Neural progenitor cell (in vitro differentiated cells): Measurements from ENCODE around the gene VSIG1. TPM values are rescaled to one million over a fixed set of nuclear protein-coding genes. Genes with fewer than 3 reads are reported as not detected.

Source experiments
- DNase-seq: peaks from one replicate; pipeline ENCODE4 v3.0.0-alpha.2; 2016; ENCODE audit warnings: low spot score
- H2AFZ ChIP-seq: fragments of 200-600 bp; sonication (generic); replicated peaks from 2 replicates; pipeline ENCODE4 v1.6.1; 2016; ENCODE audit warnings: antibody characterized with exemption
- H3F3A ChIP-seq: fragments of 200-600 bp; sonication (generic); 2 replicates; pipeline ENCODE4 v1.6.1; 2016; ENCODE audit warnings: antibody characterized with exemption, low read depth
- H3K27ac ChIP-seq: fragments of 200-600 bp; sonication (generic); 2 replicates; pipeline ENCODE4 v1.5.1; 2016; ENCODE audit warnings: mild to moderate bottlenecking
- H3K27me3 ChIP-seq: fragments of 200-600 bp; sonication (generic); 2 replicates; pipeline ENCODE4 v1.6.1; 2016; ENCODE audit warnings: mild to moderate bottlenecking, moderate library complexity
- H3K36me3 ChIP-seq: fragments of 200-600 bp; sonication (generic); 2 replicates; pipeline ENCODE4 v1.5.1; 2016
- H3K4me1 ChIP-seq: fragments of 200-600 bp; sonication (generic); 2 replicates; pipeline ENCODE4 v1.6.1; 2016; ENCODE audit warnings: mixed run types
- H3K4me2 ChIP-seq: fragments of 200-600 bp; sonication (generic); 2 replicates; pipeline ENCODE4 v1.6.1; 2016
- H3K4me3 ChIP-seq: fragments of 200-600 bp; sonication (generic); 2 replicates; pipeline ENCODE4 v1.5.1; 2016
- H3K79me2 ChIP-seq: fragments of 200-600 bp; sonication (generic); 2 replicates; pipeline ENCODE4 v1.6.1; 2016; ENCODE audit warnings: low read depth
- H3K9ac ChIP-seq: fragments of 200-600 bp; sonication (generic); 2 replicates; pipeline ENCODE4 v1.6.1; 2016
- H3K9me3 ChIP-seq: fragments of 200-600 bp; sonication (generic); 2 replicates; pipeline ENCODE4 v1.5.1; 2016; ENCODE audit warnings: low read depth
- H4K20me1 ChIP-seq: fragments of 200-600 bp; sonication (generic); 2 replicates; pipeline ENCODE4 v1.6.1; 2016; ENCODE audit warnings: low read depth
- H3K27ac Mint-ChIP-seq: 3 replicates; pipeline ENCODE4 v1.8.0; 2021; ENCODE audit warnings: mixed read lengths
- H3K27me3 Mint-ChIP-seq: 2 replicates; pipeline ENCODE4 v1.8.0; 2022; ENCODE audit warnings: low read depth, mild to moderate bottlenecking, inconsistent platforms, moderate library complexity, mixed read lengths; ENCODE audit not compliant: insufficient read depth
- H3K36me3 Mint-ChIP-seq: 3 replicates; pipeline ENCODE4 v1.8.0; 2021; ENCODE audit warnings: mixed read lengths
- H3K4me1 Mint-ChIP-seq: 3 replicates; pipeline ENCODE4 v1.8.0; 2021; ENCODE audit warnings: mixed read lengths
- H3K4me3 Mint-ChIP-seq: 3 replicates; pipeline ENCODE4 v1.8.0; 2021; ENCODE audit warnings: mild to moderate bottlenecking, moderate library complexity, mixed read lengths
- H3K9me3 Mint-ChIP-seq: 3 replicates; pipeline ENCODE4 v1.8.0; 2020; ENCODE audit warnings: mixed read lengths
- CTCF ChIP-seq: fragments of 200-600 bp; sonication (generic); IDR thresholded peaks from 2 replicates; pipeline ENCODE4 v1.5.1; 2017; ENCODE audit warnings: antibody characterized with exemption, mild to moderate bottlenecking
- EZH2 ChIP-seq: fragments of 200-600 bp; sonication (generic); IDR thresholded peaks from 2 replicates; pipeline ENCODE4 v1.6.1; 2017; ENCODE audit warnings: antibody characterized with exemption, mild to moderate bottlenecking, moderate library complexity
- EZH2phosphoT487 ChIP-seq: fragments of 200-600 bp; sonication (generic); IDR thresholded peaks from 2 replicates; pipeline ENCODE4 v1.6.1; 2017; ENCODE audit warnings: antibody characterized with exemption
- total RNA-seq: library from RNA; depleted of rRNA; stranded (reverse); fragments of >200 nt; gene quantifications from 2 replicates; pipeline ENCODE4 v1.2.3, GENCODE V29; 2015; ENCODE audit warnings: low replicate concordance

Gene VSIG1
- 0.15 and 0.22 TPM in 2 replicates for total RNA-seq

GRCh38 chrX:108044554-108045256 lies at the start of gene VSIG1:
Gene VSIG1, plus strand, starts transcription at chrX:108045065. Its CDS starts 66 bp downstream, at chrX:108045131.
- TF ChIP-seq EZH2phosphoT487 (no peak), EZH2 (no peak), CTCF (no peak)
- no peaks in the 10 kb centered on the region for H3K4me1 Mint-ChIP-seq
- H3K4me2 ChIP-seq: no peak within 1 kb of the TSS
- H3K79me2 ChIP-seq: no peaks in the 10 kb centered on the region
- H3F3A ChIP-seq: no peaks in the 10 kb centered on the region
- no peaks in the 10 kb centered on the region for H3K36me3 ChIP-seq
- H3K9me3 Mint-ChIP-seq: no peaks in the 10 kb centered on the region
- H3K36me3 Mint-ChIP-seq: no peaks in the 10 kb centered on the region
- H3K4me3 Mint-ChIP-seq: no peak within 1 kb of the TSS
- no peak within 1 kb of the TSS for H3K4me3 ChIP-seq
- H3K27ac ChIP-seq: no peak within 1 kb of the TSS
- H3K27me3 ChIP-seq: no peaks in the 10 kb centered on the region
- no peaks in the 10 kb centered on the region for H4K20me1 ChIP-seq
- H3K27ac Mint-ChIP-seq: no peak within 1 kb of the TSS
- H3K27me3 Mint-ChIP-seq: no peaks in the 10 kb centered on the region
- no peak within 1 kb of the TSS for H2AFZ ChIP-seq
- no peaks in the 10 kb centered on the region for H3K4me1 ChIP-seq
- no peak within 1 kb of the TSS for H3K9ac ChIP-seq
- no peak for DNase-seq
- no peaks in the 10 kb centered on the region for H3K9me3 ChIP-seq

GRCh38 chrX:107996124-107996523 lies 48.7 kb upstream of the VSIG1 start:
- Histone ChIP-seq H3K36me3 (no peaks in the 10 kb centered on the region), H2AFZ (no peak overlapping the region), H4K20me1 (no peaks in the 10 kb centered on the region), H3K27me3 (no peaks in the 10 kb centered on the region), H3K79me2 (no peaks in the 10 kb centered on the region), H3K4me1 (no peaks in the 10 kb centered on the region), H3K4me3 (no peak overlapping the region), H3K9me3 (no peaks in the 10 kb centered on the region), H3K4me2 (no peak overlapping the region), H3K9ac (no peak overlapping the region), H3F3A (no peaks in the 10 kb centered on the region), H3K27ac (no peak overlapping the region)
- H3K4me3 Mint-ChIP-seq: no peak overlapping the region
- no peaks in the 10 kb centered on the region for H3K36me3 Mint-ChIP-seq
- H3K27me3 Mint-ChIP-seq: peaks cover 5% of the 10 kb centered on the region
- no peak for DNase-seq
- no peak overlapping the region for H3K27ac Mint-ChIP-seq
- H3K9me3 Mint-ChIP-seq: peaks cover 5% of the 10 kb centered on the region
- TF ChIP-seq EZH2 (no peak), CTCF (no peak)
- H3K4me1 Mint-ChIP-seq: no peaks in the 10 kb centered on the region

GRCh38 chrX:108000751-108001150 lies 44.1 kb upstream of the VSIG1 start:
- DNase-seq: no peak
- Mint-ChIP-seq H3K9me3 (peaks cover 7% of the 10 kb centered on the region), H3K4me1 (no peaks in the 10 kb centered on the region), H3K36me3 (no peaks in the 10 kb centered on the region), H3K27ac (no peak overlapping the region), H3K4me3 (no peak overlapping the region), H3K27me3 (peaks cover 5% of the 10 kb centered on the region)
- Histone ChIP-seq H3K4me2 (no peak overlapping the region), H3K27ac (no peak overlapping the region), H2AFZ (no peak overlapping the region), H4K20me1 (no peaks in the 10 kb centered on the region), H3K36me3 (no peaks in the 10 kb centered on the region), H3K27me3 (no peaks in the 10 kb centered on the region), H3K79me2 (no peaks in the 10 kb centered on the region), H3F3A (no peaks in the 10 kb centered on the region), H3K9me3 (peaks cover 10% of the 10 kb centered on the region), H3K4me3 (no peak overlapping the region), H3K4me1 (no peaks in the 10 kb centered on the region), H3K9ac (no peak overlapping the region)
- TF ChIP-seq EZH2: no peak
- TF ChIP-seq CTCF: no peak
- TF ChIP-seq EZH2phosphoT487: no peak
